GM18951 (cell line): ENCODE data around the gene COMMD8.

Experiments used
- POLR2A ChIP-seq: IDR thresholded peaks from 4 replicates; pipeline ENCODE4 v1.6.1; 2011; ENCODE audit warnings: mild to moderate bottlenecking; ENCODE audit not compliant: insufficient read length, insufficient read depth; ENCODE audit errors: extremely low read depth
- in situ Hi-C: fragments of 300-500 bp; cut with MboI; formaldehyde crosslinking; loops from one replicate; pipeline ENCODE4 v1.12.0; 2022; ENCODE audit warnings: low sequenced_read_pairs, mixed read lengths, inconsistent platforms; ENCODE audit not compliant: unreplicated experiment

COMMD8 gene

DNA sequence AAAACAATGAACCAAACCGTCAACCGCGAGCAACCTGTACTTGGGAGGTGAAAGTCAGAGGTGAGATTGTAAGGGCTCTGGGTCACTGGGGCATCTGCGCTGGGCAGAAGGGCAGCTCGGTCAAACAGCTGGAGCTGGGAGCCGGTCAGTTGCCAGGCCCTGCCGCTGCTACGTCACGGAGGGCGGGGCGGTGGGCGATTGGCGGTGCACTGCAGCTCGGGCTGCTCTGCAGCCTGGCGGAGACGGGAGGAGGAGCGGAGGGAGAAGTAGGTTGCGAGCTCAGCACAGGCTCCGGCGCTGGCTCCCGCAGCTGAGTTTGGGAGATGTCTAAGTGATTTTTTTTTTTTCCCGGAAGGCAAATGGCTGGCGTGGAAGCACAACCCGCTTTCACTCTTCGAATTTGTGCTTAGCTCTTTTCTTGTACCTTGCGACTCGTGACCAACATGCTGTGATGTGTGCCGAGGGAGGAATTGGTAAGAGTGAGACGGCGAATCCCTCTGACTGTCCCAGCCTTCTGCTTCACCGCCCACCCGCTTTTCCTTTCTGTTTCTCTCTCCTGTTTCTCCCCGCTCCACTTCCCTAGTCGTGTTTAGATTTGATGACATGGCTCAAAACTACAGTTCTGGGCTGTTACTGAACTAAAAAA lies 21.7 kb upstream of the COMMD8 start, which contains the start of gene ATP10D:
TSS of gene ATP10D (plus strand) at position 229 of the 646 bp plus-strand sequence. CDS start 27,266 bp downstream, outside the sequence.
- TF ChIP-seq POLR2A, result peak; percentile 94
- in situ Hi-C loops, result no loop called here

DNA sequence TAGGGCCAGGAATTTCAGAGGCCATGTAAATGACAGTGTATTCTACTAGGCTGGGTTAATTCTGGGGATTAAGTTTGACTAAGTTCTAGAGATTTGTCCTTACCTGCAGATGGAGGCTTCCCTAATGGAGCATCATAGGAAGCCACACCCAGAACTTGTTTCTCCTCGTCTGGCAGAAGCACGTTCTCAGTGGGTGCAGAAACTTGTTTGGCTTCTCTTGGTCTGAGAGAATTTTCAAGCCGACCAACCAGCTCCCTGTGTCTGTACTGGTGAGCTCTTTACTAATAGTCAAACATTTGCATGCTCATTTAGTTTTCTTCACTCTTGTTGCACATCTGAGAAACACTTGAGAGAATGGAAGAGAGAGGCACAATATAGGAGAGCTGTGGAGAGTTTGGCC lies 20.7 kb upstream of the COMMD8 start:
- in situ Hi-C loops, result no loop called here
- TF ChIP-seq POLR2A, result no peak

- TF ChIP-seq POLR2A, result no peak
- in situ Hi-C loops, result no loop called here
Measured at GRCh38 chr4:47483745-47484144, 20.2 kb upstream of the COMMD8 start.

- in situ Hi-C loops, result no loop called here
- TF ChIP-seq POLR2A, result no peak
Measured at GRCh38 chr4:47482326-47482725, 18.8 kb upstream of the COMMD8 start.

DNA sequence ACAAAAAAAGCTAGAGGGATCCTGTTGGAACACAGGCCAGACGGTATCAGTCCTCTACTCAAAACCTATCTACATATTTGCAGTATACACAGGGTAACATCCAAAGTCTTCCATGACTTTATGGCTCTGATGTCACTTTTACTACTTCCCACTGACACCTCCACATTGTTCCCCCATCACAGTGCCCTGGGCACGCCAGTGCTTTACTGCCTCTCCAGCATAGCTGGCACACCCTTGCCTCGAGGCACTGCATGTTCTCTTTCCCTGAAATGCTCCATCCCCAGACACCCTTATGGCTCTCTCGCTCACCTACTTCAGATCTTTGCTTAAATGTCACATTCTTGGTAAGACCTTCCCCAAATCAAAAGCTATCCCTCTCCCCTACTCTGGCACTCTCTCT lies 15.3 kb upstream of the COMMD8 start:
- no peak for TF ChIP-seq POLR2A
- in situ Hi-C loops, result no loop called here

- in situ Hi-C loops, result no loop called here
- TF ChIP-seq POLR2A, result no peak
Measured at GRCh38 chr4:47475411-47475810, 11.9 kb upstream of the COMMD8 start.

DNA sequence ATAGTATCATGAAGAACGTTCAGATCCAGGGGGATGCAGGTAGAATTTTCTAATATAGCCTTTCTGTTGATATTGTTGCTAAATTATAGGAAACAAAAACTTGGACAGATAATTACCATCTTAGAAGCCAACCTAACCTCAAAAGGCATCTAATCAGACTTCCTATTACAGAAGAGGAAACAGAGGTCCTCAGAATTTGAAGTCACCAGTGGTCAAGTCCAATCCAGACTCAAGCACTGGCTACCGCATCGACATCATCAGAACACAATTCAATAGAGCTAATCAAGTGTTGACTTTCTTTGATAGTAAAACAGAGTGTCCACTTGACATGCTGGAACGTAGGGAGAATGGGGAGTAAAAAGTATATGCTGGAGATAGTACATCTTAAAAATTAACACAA lies 11.3 kb upstream of the COMMD8 start:
- no peak for TF ChIP-seq POLR2A
- in situ Hi-C loops, result no loop called here

GRCh38 chr4:47473141-47473750 lies 9.7 kb upstream of the COMMD8 start:
- in situ Hi-C loops, result no loop called here
- TF ChIP-seq POLR2A, result no peak

DNA sequence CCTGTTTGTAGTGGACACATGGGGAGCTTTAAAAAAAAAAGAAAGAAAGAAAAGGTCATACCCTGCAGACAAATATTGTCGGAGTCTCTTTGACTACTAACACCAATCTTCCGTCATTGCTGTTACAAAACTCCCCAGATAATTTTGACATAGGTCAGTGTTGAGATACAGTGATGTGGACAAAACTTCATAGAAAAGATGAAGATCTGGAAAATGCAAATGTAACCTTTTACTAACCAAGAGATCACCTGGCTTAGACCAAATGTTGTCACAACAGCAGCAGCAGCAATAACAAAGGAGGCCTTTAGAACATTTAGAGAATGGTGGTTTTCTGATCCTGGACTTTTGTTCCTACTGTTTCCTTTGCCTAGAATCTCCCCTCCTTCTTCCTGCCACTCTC lies 8.1 kb upstream of the COMMD8 start:
- TF ChIP-seq POLR2A, result no peak
- in situ Hi-C loops, result no loop called here

DNA sequence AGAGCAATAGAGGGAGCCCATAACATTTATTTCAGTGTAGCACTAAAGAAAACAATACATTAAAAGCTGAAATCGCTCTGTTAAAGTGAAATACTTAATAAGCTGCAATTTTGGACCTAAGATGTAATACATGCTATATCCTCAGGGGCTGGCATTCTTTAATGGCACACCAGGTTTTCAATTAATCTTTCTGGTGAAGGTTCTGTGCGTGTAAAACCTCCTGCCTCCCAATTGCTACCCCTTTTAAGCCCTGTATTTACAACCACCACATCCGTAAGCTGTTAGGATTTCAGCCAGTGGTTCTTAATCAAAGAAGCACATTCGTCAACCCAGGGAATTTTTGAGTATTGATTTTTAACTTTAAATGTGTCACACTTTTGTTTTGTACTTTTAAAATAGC lies 7.6 kb upstream of the COMMD8 start:
- in situ Hi-C loops, result no loop called here
- TF ChIP-seq POLR2A, result no peak

DNA sequence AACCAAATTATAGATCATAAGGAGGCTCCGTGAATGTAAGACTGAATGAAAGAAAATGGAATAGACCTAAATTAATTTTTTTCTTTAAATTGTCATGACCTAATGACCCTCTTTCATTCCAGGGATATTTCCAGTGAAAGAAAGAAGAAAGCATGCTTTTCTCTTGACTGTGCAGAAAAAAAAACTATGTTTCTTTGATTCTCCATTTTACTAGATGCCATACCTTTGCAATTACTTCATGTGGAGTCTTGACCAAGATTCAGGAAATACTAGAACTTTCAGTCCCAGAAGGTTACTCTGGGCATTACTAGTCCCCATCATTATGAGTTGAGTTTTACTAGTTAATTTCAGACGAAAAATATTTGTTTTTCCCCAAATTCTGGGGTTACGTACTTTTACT lies 6.4 kb upstream of the COMMD8 start:
- in situ Hi-C loops, result no loop called here
- no peak for TF ChIP-seq POLR2A

- no peak for TF ChIP-seq POLR2A
- in situ Hi-C loops, result no loop called here
Measured at GRCh38 chr4:47468706-47469365, 5.3 kb upstream of the COMMD8 start.

DNA sequence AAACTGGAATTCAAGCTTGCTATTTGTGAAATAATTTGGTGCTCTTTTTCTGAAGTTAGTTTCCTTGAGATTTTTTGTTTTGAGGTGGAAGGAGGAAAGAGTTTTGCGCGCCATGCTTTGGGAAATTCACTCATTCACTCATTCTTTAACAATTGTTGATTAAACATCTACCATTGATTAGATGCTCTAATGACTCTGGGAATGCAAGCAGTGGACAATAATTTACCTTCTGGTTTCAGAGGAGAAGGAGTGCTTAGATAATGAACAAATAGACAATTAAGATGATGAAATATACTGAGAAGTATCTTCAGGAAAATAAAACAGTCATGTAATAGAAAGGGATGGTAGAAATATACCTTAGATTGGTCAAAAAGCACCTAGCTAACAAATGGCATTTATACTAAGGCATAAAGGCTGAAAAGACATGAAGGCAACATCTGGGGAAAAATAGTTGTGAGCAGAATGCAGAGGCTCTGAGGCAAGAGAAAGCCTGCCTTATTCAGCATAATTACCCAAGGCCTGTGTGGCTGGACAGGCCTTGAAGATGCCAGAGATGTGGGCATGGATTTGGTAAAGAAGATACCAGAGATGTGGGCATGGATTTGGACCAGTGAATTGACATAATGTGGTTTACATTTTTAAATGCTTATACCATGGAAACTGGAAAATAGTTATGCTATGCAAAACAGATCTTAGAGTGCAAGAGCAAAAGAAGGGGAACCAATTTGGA lies 2.7 kb upstream of the COMMD8 start:
- TF ChIP-seq POLR2A, result no peak
- in situ Hi-C loops, result no loop called here
